HEK293 (cell line): Measurements from ENCODE around the gene NFKBIB.

Experiments
- KLF9 ChIP-seq: fragments of 450-650 bp; formaldehyde crosslinking; IDR thresholded peaks from 2 replicates; pipeline ENCODE4 v1.5.1; 2016; ENCODE audit warnings: missing biosample characterization, missing genetic modification characterization, low read depth
- RBAK ChIP-seq: fragments of 450-650 bp; formaldehyde crosslinking; IDR thresholded peaks from 2 replicates; pipeline ENCODE4 v1.5.1; 2016; ENCODE audit warnings: missing biosample characterization, missing genetic modification characterization
- SCRT1 ChIP-seq: fragments of 450-650 bp; formaldehyde crosslinking; IDR thresholded peaks from 2 replicates; pipeline ENCODE4 v1.5.1; 2016; ENCODE audit warnings: missing biosample characterization, missing genetic modification characterization, borderline replicate concordance
- ZFP69B ChIP-seq: fragments of 450-650 bp; formaldehyde crosslinking; IDR thresholded peaks from 2 replicates; pipeline ENCODE4 v1.5.1; 2016; ENCODE audit warnings: missing biosample characterization, missing genetic modification characterization
- ZNF423 ChIP-seq: fragments of 450-650 bp; formaldehyde crosslinking; IDR thresholded peaks from 2 replicates; pipeline ENCODE4 v1.5.1; 2016; ENCODE audit warnings: missing biosample characterization, missing genetic modification characterization
- ZNF623 ChIP-seq: fragments of 450-650 bp; formaldehyde crosslinking; IDR thresholded peaks from 2 replicates; pipeline ENCODE4 v1.5.1; 2016; ENCODE audit warnings: missing biosample characterization, missing genetic modification characterization
- TF ChIP-seq, protein P1 (sequence below): fragments of 450-650 bp; formaldehyde crosslinking; IDR thresholded peaks from 2 replicates; pipeline ENCODE4 v1.5.1; 2017; ENCODE audit warnings: missing biosample characterization, missing genetic modification characterization
- TF ChIP-seq, protein P2 (sequence below): fragments of 450-650 bp; formaldehyde crosslinking; IDR thresholded peaks from 2 replicates; pipeline ENCODE4 v1.5.1; 2016; ENCODE audit warnings: missing biosample characterization, missing genetic modification characterization
- TF ChIP-seq, protein P3 (sequence below): IDR thresholded peaks from 2 replicates; pipeline ENCODE4 v1.6.1; 2011; ENCODE audit warnings: mild to moderate bottlenecking, low read depth, low read length, borderline replicate concordance

DNA sequence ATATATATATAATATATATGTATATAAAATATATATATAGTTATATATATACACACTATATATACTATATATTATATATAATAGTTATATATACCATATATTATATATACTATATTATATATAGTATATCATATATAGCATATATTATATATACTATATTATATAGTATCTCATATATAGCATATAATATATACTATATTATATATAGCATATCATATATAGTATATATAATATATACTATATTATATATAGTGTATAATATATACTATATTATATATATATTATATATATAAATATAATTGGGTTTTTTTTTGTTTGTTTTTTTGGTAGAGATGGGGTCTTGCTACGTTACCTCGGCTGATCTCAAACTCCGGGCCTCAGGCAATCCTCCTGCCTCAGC lies 38.4 kb upstream of the NFKBIB start:
- TF ChIP-seq ZFP69B (tag by site-specific recombination) (no peak), RBAK (no peak), ZNF423 (tag by site-specific recombination) (no peak), KLF9 (tag by site-specific recombination) (no peak), SCRT1 (tag by site-specific recombination) (no peak), ZNF623 (tag by site-specific recombination) (no peak)
- TF ChIP-seq, protein P1, sequence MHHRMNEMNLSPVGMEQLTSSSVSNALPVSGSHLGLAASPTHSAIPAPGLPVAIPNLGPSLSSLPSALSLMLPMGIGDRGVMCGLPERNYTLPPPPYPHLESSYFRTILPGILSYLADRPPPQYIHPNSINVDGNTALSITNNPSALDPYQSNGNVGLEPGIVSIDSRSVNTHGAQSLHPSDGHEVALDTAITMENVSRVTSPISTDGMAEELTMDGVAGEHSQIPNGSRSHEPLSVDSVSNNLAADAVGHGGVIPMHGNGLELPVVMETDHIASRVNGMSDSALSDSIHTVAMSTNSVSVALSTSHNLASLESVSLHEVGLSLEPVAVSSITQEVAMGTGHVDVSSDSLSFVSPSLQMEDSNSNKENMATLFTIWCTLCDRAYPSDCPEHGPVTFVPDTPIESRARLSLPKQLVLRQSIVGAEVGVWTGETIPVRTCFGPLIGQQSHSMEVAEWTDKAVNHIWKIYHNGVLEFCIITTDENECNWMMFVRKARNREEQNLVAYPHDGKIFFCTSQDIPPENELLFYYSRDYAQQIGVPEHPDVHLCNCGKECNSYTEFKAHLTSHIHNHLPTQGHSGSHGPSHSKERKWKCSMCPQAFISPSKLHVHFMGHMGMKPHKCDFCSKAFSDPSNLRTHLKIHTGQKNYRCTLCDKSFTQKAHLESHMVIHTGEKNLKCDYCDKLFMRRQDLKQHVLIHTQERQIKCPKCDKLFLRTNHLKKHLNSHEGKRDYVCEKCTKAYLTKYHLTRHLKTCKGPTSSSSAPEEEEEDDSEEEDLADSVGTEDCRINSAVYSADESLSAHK = no peak
- TF ChIP-seq, protein P2, sequence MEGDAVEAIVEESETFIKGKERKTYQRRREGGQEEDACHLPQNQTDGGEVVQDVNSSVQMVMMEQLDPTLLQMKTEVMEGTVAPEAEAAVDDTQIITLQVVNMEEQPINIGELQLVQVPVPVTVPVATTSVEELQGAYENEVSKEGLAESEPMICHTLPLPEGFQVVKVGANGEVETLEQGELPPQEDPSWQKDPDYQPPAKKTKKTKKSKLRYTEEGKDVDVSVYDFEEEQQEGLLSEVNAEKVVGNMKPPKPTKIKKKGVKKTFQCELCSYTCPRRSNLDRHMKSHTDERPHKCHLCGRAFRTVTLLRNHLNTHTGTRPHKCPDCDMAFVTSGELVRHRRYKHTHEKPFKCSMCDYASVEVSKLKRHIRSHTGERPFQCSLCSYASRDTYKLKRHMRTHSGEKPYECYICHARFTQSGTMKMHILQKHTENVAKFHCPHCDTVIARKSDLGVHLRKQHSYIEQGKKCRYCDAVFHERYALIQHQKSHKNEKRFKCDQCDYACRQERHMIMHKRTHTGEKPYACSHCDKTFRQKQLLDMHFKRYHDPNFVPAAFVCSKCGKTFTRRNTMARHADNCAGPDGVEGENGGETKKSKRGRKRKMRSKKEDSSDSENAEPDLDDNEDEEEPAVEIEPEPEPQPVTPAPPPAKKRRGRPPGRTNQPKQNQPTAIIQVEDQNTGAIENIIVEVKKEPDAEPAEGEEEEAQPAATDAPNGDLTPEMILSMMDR = no peak
- TF ChIP-seq, protein P3, sequence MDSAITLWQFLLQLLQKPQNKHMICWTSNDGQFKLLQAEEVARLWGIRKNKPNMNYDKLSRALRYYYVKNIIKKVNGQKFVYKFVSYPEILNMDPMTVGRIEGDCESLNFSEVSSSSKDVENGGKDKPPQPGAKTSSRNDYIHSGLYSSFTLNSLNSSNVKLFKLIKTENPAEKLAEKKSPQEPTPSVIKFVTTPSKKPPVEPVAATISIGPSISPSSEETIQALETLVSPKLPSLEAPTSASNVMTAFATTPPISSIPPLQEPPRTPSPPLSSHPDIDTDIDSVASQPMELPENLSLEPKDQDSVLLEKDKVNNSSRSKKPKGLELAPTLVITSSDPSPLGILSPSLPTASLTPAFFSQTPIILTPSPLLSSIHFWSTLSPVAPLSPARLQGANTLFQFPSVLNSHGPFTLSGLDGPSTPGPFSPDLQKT = no peak
